Kidney (tissue), 14 donors: Measurements from ENCODE around the gene AQP12A. TPM values are rescaled to one million over a fixed set of nuclear protein-coding genes. Genes with fewer than 3 reads are reported as not detected.

Experiments used
- DNase-seq, 5 donors: peaks; one replicate each; pipeline ENCODE4 v3.0.0-alpha.2; 2013 to 2020
- FAIRE-seq: peaks from 2 replicates; lab custom pipeline; 2012; peaks lifted over from hg19 to GRCh38; lab: Jason Lieb, UNC
- H3K27ac ChIP-seq, 2 donors: one replicate each; pipeline ENCODE4 v1.7.0; 2013; ENCODE audit warnings: low read depth in 2 of 2, low read length in 2 of 2, inconsistent platforms in 1 of 2
- H3K27me3 ChIP-seq: one replicate; pipeline ENCODE4 v1.7.1; 2013; ENCODE audit warnings: low read length, inconsistent platforms; ENCODE audit not compliant: control insufficient read depth, insufficient read depth
- H3K36me3 ChIP-seq, 3 donors: one replicate each; pipeline versions ENCODE4 v1.7.0 to v1.7.1; 2013; ENCODE audit warnings: low read length in 3 of 3, control low read depth in 1 of 3, inconsistent platforms in 1 of 3; ENCODE audit not compliant: insufficient read depth in 3 of 3, control insufficient read depth in 2 of 3
- H3K4me1 ChIP-seq, 3 donors: one replicate each; pipeline versions ENCODE4 v1.7.0 to v1.7.1; 2013; ENCODE audit warnings: low read length in 3 of 3, inconsistent platforms in 1 of 3, low read depth in 1 of 3; ENCODE audit not compliant: control insufficient read depth in 2 of 3, insufficient read depth in 2 of 3
- H3K4me3 ChIP-seq, 3 donors: one replicate each; pipeline versions ENCODE4 v1.7.0 to v1.8.1; 2013; ENCODE audit warnings: low read length in 3 of 3, control low read depth in 1 of 3, inconsistent platforms in 1 of 3
- H3K9ac ChIP-seq, 3 donors: one replicate each; pipeline versions ENCODE4 v1.7.0 to v1.7.1; 2013; ENCODE audit warnings: low read length in 3 of 3, control low read depth in 1 of 3, inconsistent platforms in 1 of 3
- H3K9me3 ChIP-seq, 3 donors: one replicate each; pipeline versions ENCODE4 v1.7.0 to v1.7.1; 2013; ENCODE audit warnings: low read length in 3 of 3, control low read depth in 1 of 3, inconsistent platforms in 1 of 3; ENCODE audit not compliant: control insufficient read depth in 2 of 3, insufficient read depth in 1 of 3
- intact Hi-C: fragments of 100-400 bp; cut with DNase I; formaldehyde crosslinking; loops from one replicate; pipeline ENCODE4 v1.11.1; 2022
- polyA plus RNA-seq: library from polyadenylated mRNA; stranded (reverse); fragments of 350-450 nt; fragmentation: Illumina TruSeq; extraction: RNeasy Lipid Tissue Mini Kit (QIAGEN cat#74804); gene quantifications from one replicate; pipeline ENCODE4 v1.2.3, GENCODE V29; 2014; ENCODE audit warnings: low read depth, low replicate concordance; ENCODE audit not compliant: insufficient read depth
- total RNA-seq: library from RNA; stranded (reverse); fragmentation: NEBNext Ultra II Directional; extraction: Animal tissue kit (Norgen Biotek cat#: 25700); gene quantifications from one replicate; pipeline ENCODE4 v1.2.1, GENCODE V29; 2021
- TF ChIP-seq, protein P1 (sequence below): IDR thresholded peaks from 3 replicates; pipeline ENCODE4 v1.5.1; 2012; ENCODE audit warnings: mild to moderate bottlenecking, moderate library complexity, borderline replicate concordance; ENCODE audit not compliant: insufficient read depth; ENCODE audit errors: extremely low read depth
- donor health status: control.
- donor health status: control.
- donor health status: control.
- donor health status: control.
- donor health status: control.
- donor health status: DM: yes; HTN: yes; CAD: no.
- donor health status: Normal renal cell carcinoma (clear cell type).

Gene AQP12A
- total and polyA plus RNA-seq, 2 donors from 2014 or later = not detected

DNA sequence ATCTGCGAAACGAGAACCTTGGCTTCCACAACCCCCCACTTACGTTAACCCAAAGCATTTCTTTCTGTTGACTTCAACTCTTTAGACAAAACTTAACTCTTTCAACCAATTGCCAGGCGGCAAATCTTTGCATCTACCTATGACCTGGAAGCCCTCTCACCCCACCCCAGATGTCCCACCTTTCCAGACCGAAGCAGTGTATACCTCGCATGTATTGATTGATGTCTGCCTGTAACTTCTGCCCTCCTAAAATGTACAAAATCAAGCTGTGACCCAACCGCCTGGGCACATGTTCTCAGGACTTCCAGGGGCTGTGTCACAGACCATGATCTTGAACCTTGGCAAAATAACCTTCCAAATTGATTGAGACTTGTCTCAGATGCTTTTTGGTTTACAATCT, 21.3 kb upstream of the AQP12A start:
- H3K27me3 ChIP-seq = peaks cover 4% of the 10 kb centered on the region

GRCh38 chr2:240670950-240671349, 20.7 kb upstream of the AQP12A start:
- Histone ChIP-seq H3K27ac (no peak overlapping the region), H3K9ac (no peak overlapping the region), H3K27me3 (peaks cover 4% of the 10 kb centered on the region), H3K4me3 (no peak overlapping the region), H3K4me1 (no peaks in the 10 kb centered on the region), H3K9me3 (no peaks in the 10 kb centered on the region), H3K36me3 (no peaks in the 10 kb centered on the region)
- no peak for FAIRE-seq
- intact Hi-C loops = no loop called here
- no peak for DNase-seq
- TF ChIP-seq, protein P1, sequence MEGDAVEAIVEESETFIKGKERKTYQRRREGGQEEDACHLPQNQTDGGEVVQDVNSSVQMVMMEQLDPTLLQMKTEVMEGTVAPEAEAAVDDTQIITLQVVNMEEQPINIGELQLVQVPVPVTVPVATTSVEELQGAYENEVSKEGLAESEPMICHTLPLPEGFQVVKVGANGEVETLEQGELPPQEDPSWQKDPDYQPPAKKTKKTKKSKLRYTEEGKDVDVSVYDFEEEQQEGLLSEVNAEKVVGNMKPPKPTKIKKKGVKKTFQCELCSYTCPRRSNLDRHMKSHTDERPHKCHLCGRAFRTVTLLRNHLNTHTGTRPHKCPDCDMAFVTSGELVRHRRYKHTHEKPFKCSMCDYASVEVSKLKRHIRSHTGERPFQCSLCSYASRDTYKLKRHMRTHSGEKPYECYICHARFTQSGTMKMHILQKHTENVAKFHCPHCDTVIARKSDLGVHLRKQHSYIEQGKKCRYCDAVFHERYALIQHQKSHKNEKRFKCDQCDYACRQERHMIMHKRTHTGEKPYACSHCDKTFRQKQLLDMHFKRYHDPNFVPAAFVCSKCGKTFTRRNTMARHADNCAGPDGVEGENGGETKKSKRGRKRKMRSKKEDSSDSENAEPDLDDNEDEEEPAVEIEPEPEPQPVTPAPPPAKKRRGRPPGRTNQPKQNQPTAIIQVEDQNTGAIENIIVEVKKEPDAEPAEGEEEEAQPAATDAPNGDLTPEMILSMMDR = no peak

More for the DNA sequence above, 21.3 kb upstream of the AQP12A start:
- intact Hi-C loops = no loop called here
- Histone ChIP-seq H3K4me1 (no peaks in the 10 kb centered on the region), H3K27ac (no peak overlapping the region), H3K36me3 (no peaks in the 10 kb centered on the region), H3K9me3 (no peaks in the 10 kb centered on the region), H3K4me3 (no peak overlapping the region), H3K9ac (no peak overlapping the region)
- TF ChIP-seq, protein P1 = no peak
- no peak for FAIRE-seq
- no peak for DNase-seq

DNA sequence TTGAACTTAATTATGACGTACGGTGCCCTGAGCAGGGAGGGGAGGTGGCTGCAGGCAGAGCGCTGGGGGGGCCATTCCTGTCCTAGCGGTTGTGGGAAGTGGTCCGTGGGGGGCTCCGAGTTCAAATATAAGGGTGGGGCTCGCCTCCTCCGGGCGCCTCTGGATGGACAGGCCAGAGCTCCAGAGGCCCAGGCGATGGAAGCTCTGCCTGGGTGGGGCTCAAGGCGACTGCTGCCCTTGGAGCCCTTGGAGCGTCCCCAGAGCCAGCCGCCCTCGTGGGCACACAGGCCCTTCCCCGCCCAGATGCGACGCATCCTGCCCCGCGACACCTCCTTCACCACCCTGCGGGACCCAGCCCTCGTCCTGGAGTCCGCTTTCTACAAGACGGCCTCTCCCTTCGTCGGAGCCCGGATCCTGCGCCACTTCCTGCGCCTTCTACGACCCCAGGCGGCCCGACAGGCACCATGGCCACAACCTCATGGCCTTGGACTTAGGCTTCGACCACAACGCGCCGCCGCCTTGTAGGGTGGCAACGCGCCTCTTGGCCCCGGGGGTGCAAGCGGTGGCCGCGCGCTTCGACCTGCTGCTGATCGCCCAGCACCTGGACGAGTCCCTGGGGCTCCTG, 19.5 kb upstream of the AQP12A start:
- DNase-seq = no peak
- H3K4me3 ChIP-seq = no peak overlapping the region
- intact Hi-C loops = no loop called here
- H3K9me3 ChIP-seq = no peaks in the 10 kb centered on the region
- H3K4me1 ChIP-seq = no peaks in the 10 kb centered on the region
- no peak overlapping the region for H3K27ac ChIP-seq
- H3K9ac ChIP-seq = no peak overlapping the region
- H3K27me3 ChIP-seq = peaks cover 4% of the 10 kb centered on the region
- TF ChIP-seq, protein P1 = no peak
- FAIRE-seq = no peak
- H3K36me3 ChIP-seq = no peaks in the 10 kb centered on the region
